Neural progenitor cell (in vitro differentiated cells): ENCODE data around the gene C19orf73. TPM values are rescaled to one million over a fixed set of nuclear protein-coding genes. Genes with fewer than 3 reads are reported as not detected.
A peak's percentile ranks its signal among the peaks of the same experiment; 100 is the strongest.

ENCODE experiments used
- DNase-seq: peaks from one replicate; pipeline ENCODE4 v3.0.0-alpha.2; 2016; ENCODE audit warnings: low spot score
- H2AFZ ChIP-seq: fragments of 200-600 bp; sonication (generic); replicated peaks from 2 replicates; pipeline ENCODE4 v1.6.1; 2016; ENCODE audit warnings: antibody characterized with exemption
- H3F3A ChIP-seq: fragments of 200-600 bp; sonication (generic); 2 replicates; pipeline ENCODE4 v1.6.1; 2016; ENCODE audit warnings: antibody characterized with exemption, low read depth
- H3K27ac ChIP-seq: fragments of 200-600 bp; sonication (generic); 2 replicates; pipeline ENCODE4 v1.5.1; 2016; ENCODE audit warnings: mild to moderate bottlenecking
- H3K27me3 ChIP-seq: fragments of 200-600 bp; sonication (generic); 2 replicates; pipeline ENCODE4 v1.6.1; 2016; ENCODE audit warnings: mild to moderate bottlenecking, moderate library complexity
- H3K36me3 ChIP-seq: fragments of 200-600 bp; sonication (generic); 2 replicates; pipeline ENCODE4 v1.5.1; 2016
- H3K4me1 ChIP-seq: fragments of 200-600 bp; sonication (generic); 2 replicates; pipeline ENCODE4 v1.6.1; 2016; ENCODE audit warnings: mixed run types
- H3K4me2 ChIP-seq: fragments of 200-600 bp; sonication (generic); 2 replicates; pipeline ENCODE4 v1.6.1; 2016
- H3K4me3 ChIP-seq: fragments of 200-600 bp; sonication (generic); 2 replicates; pipeline ENCODE4 v1.5.1; 2016
- H3K79me2 ChIP-seq: fragments of 200-600 bp; sonication (generic); 2 replicates; pipeline ENCODE4 v1.6.1; 2016; ENCODE audit warnings: low read depth
- H3K9ac ChIP-seq: fragments of 200-600 bp; sonication (generic); 2 replicates; pipeline ENCODE4 v1.6.1; 2016
- H3K9me3 ChIP-seq: fragments of 200-600 bp; sonication (generic); 2 replicates; pipeline ENCODE4 v1.5.1; 2016; ENCODE audit warnings: low read depth
- H4K20me1 ChIP-seq: fragments of 200-600 bp; sonication (generic); 2 replicates; pipeline ENCODE4 v1.6.1; 2016; ENCODE audit warnings: low read depth
- H3K27ac Mint-ChIP-seq: 3 replicates; pipeline ENCODE4 v1.8.0; 2021; ENCODE audit warnings: mixed read lengths
- H3K27me3 Mint-ChIP-seq: 2 replicates; pipeline ENCODE4 v1.8.0; 2022; ENCODE audit warnings: low read depth, mild to moderate bottlenecking, inconsistent platforms, moderate library complexity, mixed read lengths; ENCODE audit not compliant: insufficient read depth
- H3K36me3 Mint-ChIP-seq: 3 replicates; pipeline ENCODE4 v1.8.0; 2021; ENCODE audit warnings: mixed read lengths
- H3K4me1 Mint-ChIP-seq: 3 replicates; pipeline ENCODE4 v1.8.0; 2021; ENCODE audit warnings: mixed read lengths
- H3K4me3 Mint-ChIP-seq: 3 replicates; pipeline ENCODE4 v1.8.0; 2021; ENCODE audit warnings: mild to moderate bottlenecking, moderate library complexity, mixed read lengths
- H3K9me3 Mint-ChIP-seq: 3 replicates; pipeline ENCODE4 v1.8.0; 2020; ENCODE audit warnings: mixed read lengths
- CTCF ChIP-seq: fragments of 200-600 bp; sonication (generic); IDR thresholded peaks from 2 replicates; pipeline ENCODE4 v1.5.1; 2017; ENCODE audit warnings: antibody characterized with exemption, mild to moderate bottlenecking
- EZH2 ChIP-seq: fragments of 200-600 bp; sonication (generic); IDR thresholded peaks from 2 replicates; pipeline ENCODE4 v1.6.1; 2017; ENCODE audit warnings: antibody characterized with exemption, mild to moderate bottlenecking, moderate library complexity
- EZH2phosphoT487 ChIP-seq: fragments of 200-600 bp; sonication (generic); IDR thresholded peaks from 2 replicates; pipeline ENCODE4 v1.6.1; 2017; ENCODE audit warnings: antibody characterized with exemption
- total RNA-seq: library from RNA; depleted of rRNA; stranded (reverse); fragments of >200 nt; gene quantifications from 2 replicates; pipeline ENCODE4 v1.2.3, GENCODE V29; 2015; ENCODE audit warnings: low replicate concordance

Gene C19orf73
- total RNA-seq, 1 donor from 2014 or later: not detected

- no peak overlapping the region for H3K4me3 Mint-ChIP-seq
Measured at GRCh38 chr19:49136771-49137171, 17.8 kb upstream of the C19orf73 start.

GRCh38 chr19:49135686-49136085 is 16.7 kb upstream of the C19orf73 start:
- DNase-seq: no peak
- H3K27ac Mint-ChIP-seq: no peak overlapping the region
- H3K4me3 Mint-ChIP-seq: peak overlapping the region; percentile 6
- no peaks in the 10 kb centered on the region for H4K20me1 ChIP-seq
- no peak overlapping the region for H2AFZ ChIP-seq
- H3K9me3 Mint-ChIP-seq: no peaks in the 10 kb centered on the region
- H3K27me3 Mint-ChIP-seq: peaks cover 15% of the 10 kb centered on the region
- no peak overlapping the region for H3K9ac ChIP-seq
- H3K79me2 ChIP-seq: no peaks in the 10 kb centered on the region
- H3K27me3 ChIP-seq: no peaks in the 10 kb centered on the region
- no peak overlapping the region for H3K4me3 ChIP-seq
- peaks cover 22% of the 10 kb centered on the region for H3K36me3 Mint-ChIP-seq
- no peaks in the 10 kb centered on the region for H3K4me1 ChIP-seq
- H3K4me2 ChIP-seq: no peak overlapping the region
- H3K36me3 ChIP-seq: no peaks in the 10 kb centered on the region
- peaks cover 21% of the 10 kb centered on the region for H3F3A ChIP-seq
- H3K4me1 Mint-ChIP-seq: no peaks in the 10 kb centered on the region
- H3K9me3 ChIP-seq: no peaks in the 10 kb centered on the region
- TF ChIP-seq EZH2 (no peak), EZH2phosphoT487 (no peak), CTCF (no peak)
- H3K27ac ChIP-seq: no peak overlapping the region

More at GRCh38 chr19:49136771-49137171, 17.8 kb upstream of the C19orf73 start:
- Mint-ChIP-seq H3K4me1 (no peaks in the 10 kb centered on the region), H3K27me3 (peaks cover 15% of the 10 kb centered on the region), H3K36me3 (peaks cover 22% of the 10 kb centered on the region), H3K9me3 (no peaks in the 10 kb centered on the region), H3K27ac (no peak overlapping the region)
- Histone ChIP-seq H3K36me3 (no peaks in the 10 kb centered on the region), H3F3A (peaks cover 21% of the 10 kb centered on the region), H3K9me3 (no peaks in the 10 kb centered on the region), H3K4me3 (no peak overlapping the region), H3K79me2 (no peaks in the 10 kb centered on the region), H2AFZ (no peak overlapping the region), H3K4me1 (no peaks in the 10 kb centered on the region), H3K27ac (no peak overlapping the region), H3K4me2 (no peak overlapping the region), H4K20me1 (no peaks in the 10 kb centered on the region), H3K27me3 (no peaks in the 10 kb centered on the region), H3K9ac (no peak overlapping the region)
- no peak for TF ChIP-seq CTCF
- DNase-seq: no peak

GRCh38 chr19:49133621-49134454 is 14.9 kb upstream of the C19orf73 start:
- H3K27me3 ChIP-seq: no peaks in the 10 kb centered on the region
- no peak overlapping the region for H3K27ac ChIP-seq
- H2AFZ ChIP-seq: no peak overlapping the region
- H3F3A ChIP-seq: peaks cover 23% of the 10 kb centered on the region
- H3K4me1 Mint-ChIP-seq: peaks cover 8% of the 10 kb centered on the region
- no peaks in the 10 kb centered on the region for H3K9me3 Mint-ChIP-seq
- H3K4me3 ChIP-seq: peak overlapping the region; percentile 26
- H3K27ac Mint-ChIP-seq: no peak overlapping the region
- no peaks in the 10 kb centered on the region for H4K20me1 ChIP-seq
- H3K4me1 ChIP-seq: no peaks in the 10 kb centered on the region
- TF ChIP-seq EZH2phosphoT487 (no peak), EZH2 (no peak)
- peak; percentile 67 for DNase-seq
- H3K36me3 ChIP-seq: no peaks in the 10 kb centered on the region
- H3K27me3 Mint-ChIP-seq: peaks cover 16% of the 10 kb centered on the region
- no peaks in the 10 kb centered on the region for H3K79me2 ChIP-seq
- H3K4me3 Mint-ChIP-seq: no peak overlapping the region
- no peaks in the 10 kb centered on the region for H3K9me3 ChIP-seq
- peak overlapping the region; percentile 63 for H3K4me2 ChIP-seq
- H3K36me3 Mint-ChIP-seq: peaks cover 23% of the 10 kb centered on the region
- no peak overlapping the region for H3K9ac ChIP-seq
